ENCODE measurements around the gene ERG. TPM values are rescaled to one million over a fixed set of nuclear protein-coding genes. Genes with fewer than 3 reads are reported as not detected.

Gene ERG
- total RNA-seq, 2 experiments from 2014 or later = not detected

GRCh38 chr21:38396325-38396724 is 102.0 kb downstream of the ERG start:
- peaks cover 14% of the 10 kb centered on the region for H3K27me3 Mint-ChIP-seq (ENCODE audit: low read depth)
- H3K4me1 Mint-ChIP-seq (ENCODE audit: low read depth) = no peaks in the 10 kb centered on the region
- H3K27ac Mint-ChIP-seq = no peak overlapping the region
- H3K9me3 Mint-ChIP-seq (ENCODE audit: insufficient read depth) = no peaks in the 10 kb centered on the region
- ATAC-seq (no peak), DNase-seq (no peak)
- POLR2A ChIA-PET = no interaction called here
- no peak overlapping the region for H3K4me3 Mint-ChIP-seq
- CTCF ChIA-PET = no interaction called here
- H3K36me3 Mint-ChIP-seq (ENCODE audit: low read depth) = no peaks in the 10 kb centered on the region

- peaks cover 13% of the 10 kb centered on the region for H3K27me3 Mint-ChIP-seq (ENCODE audit: low read depth)
- DNase-seq (no peak), ATAC-seq (no peak)
- no peaks in the 10 kb centered on the region for H3K4me1 Mint-ChIP-seq (ENCODE audit: low read depth)
- POLR2A ChIA-PET = no interaction called here
- no peak overlapping the region for H3K27ac Mint-ChIP-seq
- H3K9me3 Mint-ChIP-seq (ENCODE audit: insufficient read depth) = no peaks in the 10 kb centered on the region
- no peaks in the 10 kb centered on the region for H3K36me3 Mint-ChIP-seq (ENCODE audit: low read depth)
- CTCF ChIA-PET = no interaction called here
- no peak overlapping the region for H3K4me3 Mint-ChIP-seq
Measured at GRCh38 chr21:38395581-38395980, 102.7 kb downstream of the ERG start.

- POLR2A ChIA-PET = no interaction called here
- CTCF ChIA-PET = interaction anchor here (0.6 kb wide), 1 partner anchor 282 kb away, joined by 3 read pairs; no protein-coding TSS in a partner anchor
- Mint-ChIP-seq H3K9me3 (ENCODE audit: insufficient read depth) (no peaks in the 10 kb centered on the region), H3K27me3 (ENCODE audit: low read depth) (peaks cover 11% of the 10 kb centered on the region), H3K27ac (no peak overlapping the region), H3K4me1 (ENCODE audit: low read depth) (no peaks in the 10 kb centered on the region), H3K4me3 (no peak overlapping the region), H3K36me3 (ENCODE audit: low read depth) (no peaks in the 10 kb centered on the region)
- DNase-seq (no peak), ATAC-seq (no peak)
Measured at GRCh38 chr21:38392661-38393060, 105.6 kb downstream of the ERG start.

- DNase-seq (no peak), ATAC-seq (no peak)
- no peak overlapping the region for H3K27ac Mint-ChIP-seq
- H3K4me3 Mint-ChIP-seq = no peak overlapping the region
- CTCF ChIA-PET = no interaction called here
- no peaks in the 10 kb centered on the region for H3K36me3 Mint-ChIP-seq (ENCODE audit: low read depth)
- H3K9me3 Mint-ChIP-seq (ENCODE audit: insufficient read depth) = no peaks in the 10 kb centered on the region
- H3K4me1 Mint-ChIP-seq (ENCODE audit: low read depth) = peaks cover 9% of the 10 kb centered on the region
- H3K27me3 Mint-ChIP-seq (ENCODE audit: low read depth) = peaks cover 13% of the 10 kb centered on the region
- POLR2A ChIA-PET = no interaction called here
Measured at GRCh38 chr21:38389896-38390295, 108.4 kb downstream of the ERG start.

DNA sequence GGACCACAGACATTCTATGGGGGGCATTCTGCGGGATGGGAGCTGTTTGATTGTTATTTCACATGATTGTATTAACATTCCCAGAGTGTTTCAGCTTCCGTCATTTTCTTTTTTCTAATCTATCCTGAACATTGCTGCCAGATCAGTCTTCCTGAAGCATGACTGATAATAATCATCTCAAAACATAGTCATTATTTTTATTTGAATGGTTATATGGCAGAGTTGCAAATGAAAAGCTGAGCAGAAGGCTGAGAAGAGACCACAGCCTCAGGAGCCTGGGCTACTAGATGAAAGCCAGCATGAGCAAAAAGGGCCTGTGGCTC is 109.0 kb downstream of the ERG start:
- Mint-ChIP-seq H3K36me3 (ENCODE audit: low read depth) (no peaks in the 10 kb centered on the region), H3K4me1 (ENCODE audit: low read depth) (peaks cover 9% of the 10 kb centered on the region), H3K4me3 (no peak overlapping the region), H3K27me3 (ENCODE audit: low read depth) (peaks cover 14% of the 10 kb centered on the region), H3K27ac (no peak overlapping the region), H3K9me3 (ENCODE audit: insufficient read depth) (no peaks in the 10 kb centered on the region)
- CTCF ChIA-PET = no interaction called here
- ATAC-seq = no peak
- no peak for DNase-seq
- POLR2A ChIA-PET = no interaction called here

DNA sequence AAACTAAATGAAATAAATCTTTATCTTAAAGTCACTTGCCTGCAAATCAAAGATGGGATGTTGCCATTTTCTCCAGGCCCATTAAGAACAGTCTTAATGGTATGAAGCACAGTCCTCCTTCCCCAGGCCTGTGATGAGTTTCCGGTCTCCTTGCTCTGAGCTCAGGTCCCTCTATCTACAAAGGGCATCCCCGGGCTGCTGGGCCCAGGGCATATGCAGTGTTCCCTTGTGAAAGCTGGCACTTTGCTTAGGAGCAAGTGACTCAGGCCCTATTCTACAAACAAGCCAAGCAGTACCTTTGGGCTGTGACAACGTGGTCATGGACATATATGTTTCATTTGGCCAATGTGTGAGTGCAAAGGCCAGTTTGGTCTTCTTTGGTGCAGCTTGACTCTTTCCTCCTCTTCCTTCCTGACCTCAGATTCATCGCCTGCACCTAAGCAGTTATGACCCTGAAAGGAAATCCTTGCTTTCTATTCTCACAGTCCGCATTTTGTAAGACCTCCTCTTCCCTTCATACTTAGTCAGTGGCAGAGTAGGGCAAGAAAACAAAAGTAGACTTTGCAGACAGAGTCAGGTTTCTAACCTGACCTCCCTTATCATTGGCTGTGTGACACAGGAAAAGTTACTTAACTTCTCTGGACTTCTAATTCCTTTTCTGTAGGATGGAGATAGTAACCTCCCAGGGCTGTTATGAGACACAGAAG is 109.5 kb downstream of the ERG start:
- Mint-ChIP-seq H3K27me3 (ENCODE audit: low read depth) (peaks cover 15% of the 10 kb centered on the region), H3K9me3 (ENCODE audit: insufficient read depth) (no peaks in the 10 kb centered on the region), H3K4me1 (ENCODE audit: low read depth) (peaks cover 9% of the 10 kb centered on the region), H3K27ac (no peak overlapping the region), H3K4me3 (no peak overlapping the region), H3K36me3 (ENCODE audit: low read depth) (no peaks in the 10 kb centered on the region)
- DNase-seq (no peak), ATAC-seq (no peak)
- CTCF ChIA-PET = interaction anchor here (0.7 kb wide), 1 partner anchor 37 kb away, joined by 3 read pairs; no protein-coding TSS in a partner anchor
- POLR2A ChIA-PET = no interaction called here

DNA sequence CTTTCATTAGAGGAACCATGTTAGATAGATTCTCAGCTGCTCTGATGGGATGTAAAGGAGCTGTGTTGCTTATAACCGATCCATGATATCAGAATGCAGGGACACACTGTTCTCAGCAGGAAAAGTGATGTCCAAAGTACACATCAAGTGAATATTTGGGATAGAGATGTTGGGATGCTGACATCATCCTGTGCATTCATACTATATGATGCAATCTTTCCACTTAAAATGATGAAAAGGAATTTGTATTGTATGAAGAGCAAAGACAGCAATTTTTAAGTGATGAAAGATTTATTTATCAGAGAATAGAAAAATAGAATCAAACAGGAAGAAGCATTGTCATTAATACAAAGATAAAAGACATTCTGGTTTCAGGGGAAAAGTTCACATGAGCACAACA is 110.1 kb downstream of the ERG start:
- POLR2A ChIA-PET = no interaction called here
- Mint-ChIP-seq H3K4me1 (ENCODE audit: low read depth) (peaks cover 9% of the 10 kb centered on the region), H3K4me3 (no peak overlapping the region), H3K27ac (no peak overlapping the region), H3K27me3 (ENCODE audit: low read depth) (peaks cover 13% of the 10 kb centered on the region), H3K9me3 (ENCODE audit: insufficient read depth) (no peaks in the 10 kb centered on the region), H3K36me3 (ENCODE audit: low read depth) (no peaks in the 10 kb centered on the region)
- no peak for DNase-seq
- CTCF ChIA-PET = no interaction called here
- no peak for ATAC-seq

- ChIA-PET CTCF (no interaction called here), POLR2A (no interaction called here)
- peak; percentile 42 for DNase-seq
- no peak overlapping the region for H3K4me3 Mint-ChIP-seq
- no peak overlapping the region for H3K27ac Mint-ChIP-seq
- peak; percentile 49 for ATAC-seq
- no peaks in the 10 kb centered on the region for H3K9me3 Mint-ChIP-seq (ENCODE audit: insufficient read depth)
- H3K36me3 Mint-ChIP-seq (ENCODE audit: low read depth) = no peaks in the 10 kb centered on the region
- H3K27me3 Mint-ChIP-seq (ENCODE audit: low read depth) = peaks cover 13% of the 10 kb centered on the region
- H3K4me1 Mint-ChIP-seq (ENCODE audit: low read depth) = peaks cover 9% of the 10 kb centered on the region
Measured at GRCh38 chr21:38386967-38387366, 111.3 kb downstream of the ERG start.

DNA sequence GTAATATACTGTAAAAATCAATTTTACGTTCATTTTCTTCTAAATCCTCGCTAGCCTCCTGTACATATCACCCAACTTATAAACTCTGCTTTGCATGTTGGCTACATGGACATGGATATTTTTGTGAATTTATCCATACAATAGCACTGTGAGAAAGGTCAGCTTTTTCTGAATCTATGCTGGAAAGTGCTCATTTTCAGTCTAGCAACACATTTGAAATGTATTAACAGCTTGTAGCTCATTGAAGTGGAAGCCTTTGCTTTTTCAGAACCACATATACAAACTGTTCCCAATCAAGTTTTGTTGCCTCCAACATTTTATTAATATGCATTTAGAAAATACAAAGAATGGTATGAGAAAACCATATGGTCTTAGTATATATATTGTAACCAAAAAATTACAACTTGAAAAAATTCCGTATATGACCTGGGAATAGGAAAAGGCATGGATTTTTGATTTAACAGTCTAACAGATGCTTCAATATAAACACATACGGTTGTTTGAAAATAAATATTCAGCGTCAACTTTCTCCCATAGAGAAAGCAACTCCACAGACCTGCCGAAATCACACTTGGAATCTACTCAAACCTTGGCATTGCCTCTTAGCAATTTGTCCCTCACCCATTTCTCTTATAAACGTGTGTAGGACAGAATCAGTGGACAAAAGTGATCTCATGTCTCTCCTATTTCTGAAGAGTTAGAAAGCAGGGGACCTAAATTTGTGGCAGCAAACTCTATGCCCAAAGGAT is 112.7 kb downstream of the ERG start:
- Mint-ChIP-seq H3K36me3 (ENCODE audit: low read depth) (no peaks in the 10 kb centered on the region), H3K4me3 (no peak overlapping the region), H3K27me3 (ENCODE audit: low read depth) (peaks cover 13% of the 10 kb centered on the region), H3K9me3 (ENCODE audit: insufficient read depth) (no peaks in the 10 kb centered on the region), H3K4me1 (ENCODE audit: low read depth) (peaks cover 9% of the 10 kb centered on the region), H3K27ac (no peak overlapping the region)
- ATAC-seq = no peak
- no peak for DNase-seq
- ChIA-PET CTCF (interaction anchor here (0.7 kb wide), 1 partner anchor 168 kb away, joined by 3 read pairs; no protein-coding TSS in a partner anchor), POLR2A (no interaction called here)

DNA sequence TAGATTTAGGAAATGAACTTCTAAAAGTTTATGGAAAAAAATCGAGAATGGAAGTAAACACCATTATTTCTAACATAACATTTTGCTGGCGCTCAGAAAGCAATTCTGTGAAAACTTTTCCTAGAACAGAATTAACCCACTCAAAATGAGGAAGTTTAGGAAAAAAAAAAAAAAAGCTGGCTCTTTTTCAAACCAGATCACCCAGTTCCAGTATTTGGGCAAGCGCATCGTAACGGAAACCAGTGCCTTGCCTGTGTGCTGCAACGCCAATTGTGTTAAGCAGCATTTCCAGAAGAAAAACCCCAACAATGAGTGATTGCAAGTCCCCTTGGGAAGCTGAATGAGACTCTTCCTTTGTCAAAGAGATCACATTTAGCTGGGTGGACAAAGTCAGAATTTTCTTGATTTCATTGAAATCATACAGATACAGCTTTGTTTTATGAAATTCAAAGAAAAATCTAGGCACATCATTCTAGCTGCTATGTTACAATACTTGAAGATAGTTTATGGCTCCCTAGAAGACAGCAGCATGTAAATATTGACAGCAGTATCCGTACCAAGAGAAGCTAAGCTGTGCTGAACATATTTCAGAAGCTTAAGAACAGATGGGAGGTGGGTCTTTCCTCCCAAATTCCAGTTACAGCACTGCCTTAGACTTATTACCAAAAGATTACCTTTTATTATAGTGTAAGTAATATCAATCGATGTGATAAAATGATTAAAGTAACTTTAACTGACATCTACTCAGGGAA is 113.4 kb downstream of the ERG start:
- POLR2A ChIA-PET = no interaction called here
- DNase-seq = no peak
- no peak for ATAC-seq
- Mint-ChIP-seq H3K4me1 (ENCODE audit: low read depth) (peaks cover 9% of the 10 kb centered on the region), H3K4me3 (no peak overlapping the region), H3K36me3 (ENCODE audit: low read depth) (no peaks in the 10 kb centered on the region), H3K27ac (no peak overlapping the region), H3K9me3 (ENCODE audit: insufficient read depth) (no peaks in the 10 kb centered on the region), H3K27me3 (ENCODE audit: low read depth) (peaks cover 11% of the 10 kb centered on the region)
- CTCF ChIA-PET = interaction anchor here (0.7 kb wide), 1 partner anchor 167 kb away, joined by 3 read pairs; no protein-coding TSS in a partner anchor

GRCh38 chr21:38384238-38384560 is 114.1 kb downstream of the ERG start:
- Mint-ChIP-seq H3K27me3 (ENCODE audit: low read depth) (peaks cover 11% of the 10 kb centered on the region), H3K36me3 (ENCODE audit: low read depth) (no peaks in the 10 kb centered on the region), H3K4me3 (no peak overlapping the region), H3K9me3 (ENCODE audit: insufficient read depth) (no peaks in the 10 kb centered on the region), H3K4me1 (ENCODE audit: low read depth) (peaks cover 9% of the 10 kb centered on the region), H3K27ac (no peak overlapping the region)
- CTCF ChIA-PET = no interaction called here
- POLR2A ChIA-PET = no interaction called here
- ATAC-seq (no peak), DNase-seq (no peak)

DNA sequence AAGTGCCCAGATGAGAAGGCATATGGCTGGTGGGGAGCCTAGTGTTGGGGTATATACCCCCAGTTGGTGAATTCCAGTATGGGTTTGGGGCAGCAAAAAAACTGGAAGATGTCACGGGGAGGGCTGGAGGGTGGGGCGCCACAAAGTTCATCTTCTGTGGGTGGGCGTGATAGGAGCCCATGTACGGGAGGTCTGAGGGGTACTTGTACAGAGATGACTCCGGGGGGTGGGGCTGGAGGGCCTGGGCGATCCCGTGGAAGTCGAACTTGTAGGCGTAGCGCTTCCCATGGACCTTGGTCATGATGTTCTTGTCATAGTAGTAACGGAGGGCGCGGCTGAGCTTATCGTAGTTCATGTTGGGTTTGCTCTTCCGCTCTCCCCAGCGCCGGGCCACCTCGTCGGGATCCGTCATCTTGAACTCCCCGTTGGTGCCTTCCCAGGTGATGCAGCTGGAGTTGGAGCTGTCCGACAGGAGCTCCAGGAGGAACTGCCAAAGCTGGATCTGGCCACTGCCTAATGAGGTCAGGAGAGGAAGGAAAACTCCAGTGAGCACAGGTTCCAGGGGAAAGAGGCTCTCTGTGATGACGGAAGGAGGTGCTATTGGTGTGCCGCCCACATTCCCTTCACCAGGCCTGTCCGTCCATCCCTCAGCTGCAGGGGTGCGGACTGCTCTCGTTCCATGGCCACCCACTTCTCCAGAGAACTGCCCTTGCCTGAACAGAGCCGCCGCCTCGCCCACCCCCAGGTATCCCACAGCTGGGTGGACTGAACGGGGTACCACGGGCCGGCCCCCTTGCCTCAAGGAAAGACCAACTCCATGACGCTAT is 114.7 kb downstream of the ERG start:
- POLR2A ChIA-PET = no interaction called here
- H3K27me3 Mint-ChIP-seq (ENCODE audit: low read depth) = peaks cover 11% of the 10 kb centered on the region
- no peak for DNase-seq
- CTCF ChIA-PET = no interaction called here
- ATAC-seq = no peak
- H3K27ac Mint-ChIP-seq = no peak overlapping the region
- peaks cover 9% of the 10 kb centered on the region for H3K4me1 Mint-ChIP-seq (ENCODE audit: low read depth)
- no peaks in the 10 kb centered on the region for H3K9me3 Mint-ChIP-seq (ENCODE audit: insufficient read depth)
- no peaks in the 10 kb centered on the region for H3K36me3 Mint-ChIP-seq (ENCODE audit: low read depth)
- H3K4me3 Mint-ChIP-seq = no peak overlapping the region

Measured in activated CD8-positive, alpha-beta T cell treated with anti-CD3 and anti-CD28 coated beads, Interleukin-2, amount 10 ng/mL, durations not matched to agents 7 days and 5 days (primary cell).